ENCODE measurements around the gene CNKSR1. TPM values are rescaled to one million over a fixed set of nuclear protein-coding genes. Genes with fewer than 3 reads are reported as not detected.
"Not testable (repeated sequence)": the region's sequence is repeated elsewhere in the genome, so short reads cannot be mapped to it uniquely, and the experiment has no call there.

Gene CNKSR1
- total RNA-seq, 4 donors from 2014 or later, result 28.9 to 160 (median 105) TPM

DNA sequence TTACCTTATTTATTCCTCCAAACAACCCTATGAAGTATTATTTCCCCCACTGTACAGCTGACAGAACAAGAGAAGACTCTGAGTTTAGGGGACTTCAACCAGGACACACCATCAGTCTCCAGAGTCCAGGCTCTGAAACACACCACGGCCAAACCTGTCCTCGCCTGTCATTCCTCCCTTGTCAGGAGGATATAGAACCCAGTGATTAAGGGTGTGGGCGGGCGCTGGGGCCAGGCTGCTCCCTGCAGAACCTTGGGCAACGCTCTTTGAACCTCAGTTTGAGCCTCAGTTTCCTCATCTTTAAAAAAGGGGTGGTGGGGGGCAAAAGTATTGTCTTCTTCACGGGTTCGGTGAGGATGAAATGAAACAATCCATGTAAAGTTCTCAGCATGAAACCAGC, 47.3 kb downstream of the CNKSR1 start:
- no peak overlapping the region for H3K27ac ChIP-seq
- H3K4me3 ChIP-seq, result peak overlapping the region in 3 of 4 donors; percentile 36 to 57 (median 50)
- TF ChIP-seq, protein P1, sequence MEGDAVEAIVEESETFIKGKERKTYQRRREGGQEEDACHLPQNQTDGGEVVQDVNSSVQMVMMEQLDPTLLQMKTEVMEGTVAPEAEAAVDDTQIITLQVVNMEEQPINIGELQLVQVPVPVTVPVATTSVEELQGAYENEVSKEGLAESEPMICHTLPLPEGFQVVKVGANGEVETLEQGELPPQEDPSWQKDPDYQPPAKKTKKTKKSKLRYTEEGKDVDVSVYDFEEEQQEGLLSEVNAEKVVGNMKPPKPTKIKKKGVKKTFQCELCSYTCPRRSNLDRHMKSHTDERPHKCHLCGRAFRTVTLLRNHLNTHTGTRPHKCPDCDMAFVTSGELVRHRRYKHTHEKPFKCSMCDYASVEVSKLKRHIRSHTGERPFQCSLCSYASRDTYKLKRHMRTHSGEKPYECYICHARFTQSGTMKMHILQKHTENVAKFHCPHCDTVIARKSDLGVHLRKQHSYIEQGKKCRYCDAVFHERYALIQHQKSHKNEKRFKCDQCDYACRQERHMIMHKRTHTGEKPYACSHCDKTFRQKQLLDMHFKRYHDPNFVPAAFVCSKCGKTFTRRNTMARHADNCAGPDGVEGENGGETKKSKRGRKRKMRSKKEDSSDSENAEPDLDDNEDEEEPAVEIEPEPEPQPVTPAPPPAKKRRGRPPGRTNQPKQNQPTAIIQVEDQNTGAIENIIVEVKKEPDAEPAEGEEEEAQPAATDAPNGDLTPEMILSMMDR (IDR thresholded peaks at IDR 0.05), result no peak
- no peak for TF ChIP-seq POLR2A (IDR thresholded peaks at IDR 0.05)
- H3K4me1 ChIP-seq, result peaks cover 0 to 20% (median 0%) of the 10 kb centered on the region in 4 donors
- no peaks in the 10 kb centered on the region for H3K9me3 ChIP-seq
- DNase-seq, result no peak
- H3K27me3 ChIP-seq, result no peaks in the 10 kb centered on the region
- no peaks in the 10 kb centered on the region for H3K36me3 ChIP-seq

DNA sequence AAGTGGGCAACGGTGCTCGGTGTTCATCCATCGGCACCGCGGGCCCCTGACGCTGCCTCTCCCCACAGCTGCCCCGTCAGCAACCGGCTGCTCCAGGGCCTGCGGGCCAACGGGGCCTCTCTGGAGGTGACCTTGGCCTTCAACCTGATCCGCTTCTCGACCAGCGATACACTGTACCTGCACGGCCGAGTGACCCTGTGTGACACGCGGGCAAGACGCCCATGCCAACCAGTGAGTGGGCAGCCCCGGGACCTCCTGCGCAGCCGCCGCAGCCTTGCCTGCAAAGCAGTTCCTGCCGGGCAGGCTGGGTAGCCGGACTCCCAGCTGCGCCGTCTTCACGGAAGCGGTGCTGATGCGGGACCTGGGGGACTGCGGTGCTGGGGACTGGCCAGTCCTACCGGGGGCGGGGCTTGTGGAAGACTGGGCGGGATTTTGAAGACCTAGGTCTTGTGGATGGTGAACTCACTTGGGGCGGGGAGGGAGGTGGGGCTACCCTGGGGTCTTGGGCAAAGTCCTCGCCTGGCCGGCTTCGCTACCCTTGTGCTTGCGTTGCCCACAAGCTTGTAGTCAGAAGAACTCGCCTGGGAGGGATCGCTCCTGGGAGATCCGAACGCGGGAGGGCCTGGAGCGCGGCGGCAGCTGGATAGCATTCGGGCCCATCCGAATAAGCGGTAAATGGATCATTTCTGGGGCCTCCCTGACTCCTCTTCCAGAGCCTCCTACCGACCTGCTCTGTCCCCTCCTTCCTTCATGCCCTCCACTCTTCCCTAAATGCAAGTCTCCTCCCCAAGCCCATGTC, 47.9 kb downstream of the CNKSR1 start:
- peak; percentile 41 to 89 (median 89) for DNase-seq
- Histone ChIP-seq H3K4me3 (peak overlapping the region; percentile 24 to 57 (median 43)), H3K9me3 (no peaks in the 10 kb centered on the region), H3K27ac (peak overlapping the region in 1 of 4 donors; percentile 21), H3K36me3 (no peaks in the 10 kb centered on the region), H3K4me1 (peaks cover 0 to 20% (median 0%) of the 10 kb centered on the region in 4 donors), H3K27me3 (no peaks in the 10 kb centered on the region)
- TF ChIP-seq, protein P1 (IDR thresholded peaks at IDR 0.05), result no peak
- peak; percentile 38 to 50 for TF ChIP-seq POLR2A (IDR thresholded peaks at IDR 0.05)

DNA sequence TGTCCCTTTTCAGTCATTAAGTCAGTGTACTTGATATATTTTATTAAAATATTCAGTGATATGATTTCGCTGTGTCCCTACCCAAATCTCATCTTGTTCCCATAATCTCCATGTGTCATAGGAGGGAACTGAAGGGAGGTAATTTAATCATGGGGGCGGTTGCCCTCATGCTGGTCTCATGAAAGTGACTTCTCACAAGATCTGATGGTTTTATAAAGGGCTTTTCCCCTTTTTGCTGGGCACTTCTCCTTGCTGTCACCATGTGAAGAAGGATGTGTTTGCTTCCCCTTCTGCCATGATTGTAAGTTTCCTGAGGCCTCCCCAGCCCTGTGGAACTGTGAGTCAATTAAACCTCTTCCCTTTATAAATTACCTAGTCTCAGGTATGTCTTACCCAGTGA, 53.4 kb downstream of the CNKSR1 start:
- H3K27me3 ChIP-seq, H3K4me3 ChIP-seq, H3K4me1 ChIP-seq, H3K27ac ChIP-seq, H3K36me3 ChIP-seq, H3K9me3 ChIP-seq, DNase-seq: not testable (repeated sequence)

DNA sequence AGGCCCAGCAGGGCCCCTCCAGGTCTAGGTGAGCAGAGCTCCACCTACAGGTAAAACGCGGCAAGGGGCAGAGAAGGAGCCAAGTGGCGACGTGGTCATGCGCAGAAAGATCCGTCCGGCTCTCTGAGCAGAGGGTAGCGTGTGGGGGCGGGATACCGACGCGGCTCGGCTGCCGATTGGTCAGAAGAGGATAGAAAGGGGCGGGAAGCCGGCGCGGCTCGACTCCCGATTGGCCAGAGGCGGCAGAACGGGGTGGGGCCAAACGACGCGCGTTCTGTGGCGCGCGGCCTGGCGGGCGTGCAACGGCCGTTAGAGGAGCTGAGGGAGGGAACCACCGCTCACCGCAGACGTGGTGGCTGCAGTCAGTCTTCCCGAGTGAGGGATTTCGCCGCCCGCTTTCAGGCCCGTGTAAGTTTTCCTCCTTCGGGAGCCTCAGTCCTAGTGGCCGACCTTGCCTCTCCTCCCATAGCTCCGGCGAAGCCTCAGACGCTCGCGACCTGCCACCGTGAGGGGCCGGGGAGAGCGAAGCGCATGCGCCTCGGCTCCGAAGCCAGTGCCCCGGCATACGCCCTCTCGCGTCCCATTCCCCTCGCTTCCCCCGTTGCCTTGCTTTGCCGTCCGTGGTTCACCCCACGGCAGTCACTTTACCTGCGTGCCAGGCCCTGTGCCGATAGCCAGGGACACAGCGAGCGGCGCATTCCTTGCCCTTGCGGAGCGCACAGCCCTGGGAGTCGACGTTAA, 56.8 kb downstream of the CNKSR1 start, which contains the start of gene CEP85:
Gene CEP85 (plus strand): TSS at position 298 of the 741 bp plus-strand sequence. CDS start 5,584 bp downstream, outside the sequence.
- no peaks in the 10 kb centered on the region for H3K27me3 ChIP-seq

DNA sequence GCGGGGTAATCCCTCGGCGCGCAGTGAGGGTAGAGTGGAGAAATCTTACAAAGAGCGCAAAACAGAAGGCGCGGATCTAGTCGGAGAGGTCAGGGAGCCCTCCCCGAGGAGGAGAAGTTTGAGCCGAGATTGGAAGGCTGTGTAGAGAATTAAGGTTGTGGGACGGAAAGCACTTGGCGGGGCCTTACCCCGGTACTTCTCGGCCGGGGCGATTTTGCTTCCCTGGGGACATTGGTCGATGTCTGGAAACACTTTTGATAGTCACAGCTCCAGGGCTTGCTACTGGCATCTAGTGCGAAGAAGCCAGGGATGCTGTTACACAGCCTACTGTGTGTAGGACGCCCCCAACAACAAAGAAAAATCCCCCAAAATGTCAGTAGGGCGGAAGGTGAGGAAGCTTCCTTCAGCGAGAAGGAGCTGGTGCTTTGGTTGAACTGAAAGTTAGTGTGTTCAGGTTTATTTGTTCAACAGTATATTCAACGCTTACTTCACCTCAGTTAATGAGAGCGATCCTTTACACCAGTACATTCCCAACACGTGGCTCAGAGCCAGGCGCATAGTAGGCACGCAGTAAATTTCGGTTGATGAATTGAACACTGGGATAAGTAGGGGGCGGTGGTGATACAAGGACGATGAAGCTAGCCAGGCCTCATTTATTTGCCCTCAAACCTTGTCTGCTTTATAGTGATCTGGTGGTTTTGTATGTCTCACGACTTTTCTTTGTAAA, 57.5 kb downstream of the CNKSR1 start:
- TF ChIP-seq POLR2A (IDR thresholded peaks at IDR 0.05), result no peak
- peak overlapping the region; percentile 58 to 75 (median 65) for H3K4me3 ChIP-seq
- no peaks in the 10 kb centered on the region for H3K9me3 ChIP-seq
- peak overlapping the region; percentile 80 to 95 (median 87) for H3K27ac ChIP-seq
- peaks cover 0 to 6% (median 2%) of the 10 kb centered on the region in 4 donors for H3K4me1 ChIP-seq
- no peaks in the 10 kb centered on the region for H3K36me3 ChIP-seq
- no peaks in the 10 kb centered on the region for H3K27me3 ChIP-seq
- DNase-seq, result no peak

More for the DNA sequence above, 56.8 kb downstream of the CNKSR1 start, which contains the start of gene CEP85:
- H3K4me1 ChIP-seq, result peaks cover 0 to 6% (median 2%) of the 10 kb centered on the region in 4 donors
- H3K36me3 ChIP-seq, result no peaks in the 10 kb centered on the region
- peak within 1 kb of the TSS; percentile 58 to 75 (median 65) for H3K4me3 ChIP-seq
- DNase-seq, result peak; percentile 98 to 99 (median 99)
- no peaks in the 10 kb centered on the region for H3K9me3 ChIP-seq
- TF ChIP-seq POLR2A (IDR thresholded peaks at IDR 0.05), result peak; percentile 86 to 92
- TF ChIP-seq, protein P1 (IDR thresholded peaks at IDR 0.05), result peak; percentile 78 to 92 (median 88)
- H3K27ac ChIP-seq, result peak within 1 kb of the TSS; percentile 80 to 95 (median 87)

DNA sequence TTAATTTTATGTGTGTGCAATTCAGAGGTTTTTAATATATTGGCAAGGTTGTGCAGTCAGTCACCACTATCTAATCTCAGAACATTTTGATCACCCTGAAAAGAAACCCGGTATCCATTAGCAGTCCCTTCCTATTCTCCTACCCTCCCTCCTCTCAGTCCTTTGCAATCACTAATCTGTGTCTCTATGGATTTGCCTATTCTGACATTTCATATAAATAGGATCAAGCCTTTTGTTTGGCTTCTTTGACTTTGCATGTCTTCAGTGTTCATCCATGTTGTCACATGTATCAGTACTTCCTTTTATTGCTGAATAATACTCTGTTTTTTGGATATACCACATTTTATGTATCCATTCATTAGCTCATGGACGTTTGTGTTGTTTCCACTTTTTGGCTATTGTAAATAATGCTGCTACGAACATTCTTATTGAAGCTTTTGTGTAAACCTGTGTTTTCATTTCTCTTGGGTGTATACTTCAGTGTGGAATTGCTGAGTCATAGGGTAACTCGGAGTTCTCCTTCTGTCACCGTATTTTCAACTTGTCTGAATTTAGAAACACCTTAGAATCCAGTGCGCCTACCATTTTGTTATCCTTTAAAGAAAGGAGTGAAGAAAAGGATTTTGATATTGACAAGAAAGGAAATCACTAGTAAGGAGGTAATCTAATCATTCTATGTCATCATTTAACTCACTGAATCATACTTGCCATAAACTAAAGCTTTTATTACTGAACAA, 60.1 kb downstream of the CNKSR1 start:
- Histone ChIP-seq H3K9me3 (no peaks in the 10 kb centered on the region), H3K27ac (no peak overlapping the region)
- TF ChIP-seq, protein P1 (IDR thresholded peaks at IDR 0.05), result no peak

More for the DNA sequence above, 60.1 kb downstream of the CNKSR1 start:
- H3K4me3 ChIP-seq, result no peak overlapping the region
- DNase-seq, result no peak
- H3K36me3 ChIP-seq, result no peaks in the 10 kb centered on the region
- H3K4me1 ChIP-seq, result peaks cover 0 to 6% (median 2%) of the 10 kb centered on the region in 4 donors
- H3K27me3 ChIP-seq, result no peaks in the 10 kb centered on the region

Data from Peyer's patch (tissue), 4 donors.